ENCODE measurements around the gene CHST8.
"Not testable (repeated sequence)": the region's sequence is repeated elsewhere in the genome, so short reads cannot be mapped to it uniquely, and the experiment has no call there.

Gene CHST8

DNA sequence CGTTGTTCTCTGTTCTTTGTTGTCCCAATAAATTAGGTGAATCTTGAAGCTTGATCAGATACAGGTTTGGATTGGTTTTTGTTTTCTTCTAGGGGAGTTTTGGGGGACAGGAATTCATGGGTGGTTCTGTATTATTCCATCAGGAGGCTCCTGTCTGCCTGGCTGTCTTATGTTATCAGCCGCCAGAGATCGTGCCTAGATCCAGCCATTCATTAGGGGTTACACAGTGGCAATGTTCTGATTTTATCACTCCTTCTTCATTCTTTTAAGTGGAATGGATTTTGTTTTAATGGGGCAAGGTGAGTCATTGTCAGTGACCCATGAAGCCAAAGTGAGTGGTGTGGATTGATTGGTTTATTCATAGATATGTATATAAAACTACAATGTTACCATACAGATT is 71.9 kb downstream of the CHST8 start:
- Mint-ChIP-seq H3K36me3 (ENCODE audit: insufficient read depth) (no peaks in the 10 kb centered on the region), H3K4me1 (no peaks in the 10 kb centered on the region), H3K9me3 (no peaks in the 10 kb centered on the region), H3K27me3 (peaks cover 17% of the 10 kb centered on the region), H3K4me3 (no peak overlapping the region), H3K27ac (ENCODE audit: low read depth) (no peak overlapping the region)
- ATAC-seq (replicated peaks; ENCODE audit: extremely low read depth, poor library complexity, severe bottlenecking) (no peak), DNase-seq (ENCODE audit: low spot score in 2 of 2) (no peak)

DNA sequence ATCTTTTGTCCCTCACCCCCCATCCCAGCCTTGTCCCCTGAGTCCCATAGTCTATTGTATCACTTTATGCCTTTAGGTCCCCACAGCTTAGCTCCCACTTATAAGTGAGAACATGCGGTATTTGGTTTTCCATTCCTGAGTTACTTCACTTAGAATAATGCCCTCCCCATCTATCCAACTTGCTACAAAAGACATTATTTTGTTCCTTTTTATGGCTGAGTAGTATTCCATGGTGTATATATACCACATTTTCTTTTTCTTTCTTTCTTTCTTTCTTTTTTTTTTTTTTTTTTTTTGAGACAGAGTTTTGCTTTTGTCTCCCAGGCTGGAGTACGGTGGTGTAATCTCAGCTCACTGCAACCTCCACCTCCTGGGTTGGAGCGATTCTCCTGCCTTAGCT is 73.8 kb downstream of the CHST8 start:
- H3K27me3 Mint-ChIP-seq: peaks cover 28% of the 10 kb centered on the region
- not testable (repeated sequence) for H3K9me3 Mint-ChIP-seq; H3K27ac Mint-ChIP-seq (ENCODE audit: low read depth); H3K36me3 Mint-ChIP-seq (ENCODE audit: insufficient read depth); H3K4me1 Mint-ChIP-seq; H3K4me3 Mint-ChIP-seq; DNase-seq (ENCODE audit: low spot score in 2 of 2); ATAC-seq (replicated peaks; ENCODE audit: extremely low read depth, poor library complexity, severe bottlenecking)

DNA sequence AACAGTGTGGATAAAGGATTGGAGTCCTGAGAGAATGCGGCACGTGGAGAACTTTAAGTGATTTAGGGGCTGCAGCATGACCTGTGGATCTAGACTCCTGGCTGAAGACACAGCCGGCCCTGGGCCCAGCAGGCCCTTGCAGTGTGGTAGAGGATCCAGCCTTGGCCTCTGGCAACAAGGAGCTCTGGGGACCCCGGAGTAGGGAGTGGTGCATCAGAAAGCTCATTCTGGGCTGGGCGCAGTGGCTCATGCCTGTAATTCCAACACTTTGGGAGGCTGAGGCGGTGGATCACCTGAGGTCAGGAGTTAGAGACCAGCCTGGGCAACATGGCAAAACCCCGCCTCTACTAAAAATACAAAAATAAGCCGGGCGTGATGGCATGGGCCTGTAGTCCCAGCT is 76.0 kb downstream of the CHST8 start:
- no peaks in the 10 kb centered on the region for H3K9me3 Mint-ChIP-seq
- no peaks in the 10 kb centered on the region for H3K36me3 Mint-ChIP-seq (ENCODE audit: insufficient read depth)
- DNase-seq (ENCODE audit: low spot score in 2 of 2) (no peak), ATAC-seq (replicated peaks; ENCODE audit: extremely low read depth, poor library complexity, severe bottlenecking) (no peak)
- H3K4me3 Mint-ChIP-seq: no peak overlapping the region
- no peaks in the 10 kb centered on the region for H3K4me1 Mint-ChIP-seq
- peaks cover 36% of the 10 kb centered on the region for H3K27me3 Mint-ChIP-seq
- no peak overlapping the region for H3K27ac Mint-ChIP-seq (ENCODE audit: low read depth)

DNA sequence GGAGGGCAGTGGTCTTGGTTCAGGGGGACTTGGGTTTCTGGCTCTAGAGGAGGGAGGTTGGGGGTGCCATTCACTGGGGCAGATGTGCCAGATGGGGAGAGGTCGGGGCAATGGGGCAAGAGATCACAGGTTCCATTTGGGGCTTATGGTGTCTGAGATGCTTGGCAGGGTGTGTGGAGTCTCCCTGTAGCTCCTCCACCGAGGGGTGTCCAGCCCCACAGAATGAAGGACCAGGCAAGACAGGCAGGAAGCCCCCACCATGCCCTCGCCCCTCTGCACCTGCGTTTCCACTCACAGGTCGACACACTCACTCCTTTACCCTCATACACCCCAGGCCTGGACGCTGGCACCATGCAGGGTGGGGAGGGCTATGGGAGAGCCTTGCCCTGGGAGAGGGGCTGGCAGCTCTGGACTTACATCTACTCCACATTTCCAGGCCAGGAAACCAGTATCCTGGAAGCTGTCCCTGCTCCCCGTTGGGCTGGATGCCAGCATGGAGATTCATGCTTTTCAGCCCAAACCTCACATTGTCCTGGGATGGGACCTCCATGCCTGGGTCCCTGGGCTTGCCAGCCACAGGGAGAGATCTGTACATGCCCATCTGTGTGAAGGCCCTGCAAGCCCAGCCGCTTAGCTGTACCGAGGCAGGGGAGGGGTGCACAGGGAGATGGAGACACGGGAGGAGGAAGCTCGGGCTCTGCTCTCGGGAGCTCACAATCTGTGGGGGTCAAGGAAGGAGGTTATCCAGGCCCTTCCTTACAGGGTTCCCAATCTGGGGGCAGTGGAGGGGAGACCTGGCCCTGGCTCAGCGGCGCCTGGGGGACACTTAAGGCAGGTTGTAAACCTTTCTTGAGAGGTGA is 77.1 kb downstream of the CHST8 start:
- ATAC-seq (replicated peaks; ENCODE audit: extremely low read depth, poor library complexity, severe bottlenecking) (no peak), DNase-seq (ENCODE audit: low spot score in 2 of 2) (no peak)
- no peaks in the 10 kb centered on the region for H3K9me3 Mint-ChIP-seq
- H3K4me3 Mint-ChIP-seq: no peak overlapping the region
- H3K4me1 Mint-ChIP-seq: no peaks in the 10 kb centered on the region
- H3K27ac Mint-ChIP-seq (ENCODE audit: low read depth): no peak overlapping the region
- H3K27me3 Mint-ChIP-seq: peaks cover 36% of the 10 kb centered on the region
- H3K36me3 Mint-ChIP-seq (ENCODE audit: insufficient read depth): no peaks in the 10 kb centered on the region

DNA sequence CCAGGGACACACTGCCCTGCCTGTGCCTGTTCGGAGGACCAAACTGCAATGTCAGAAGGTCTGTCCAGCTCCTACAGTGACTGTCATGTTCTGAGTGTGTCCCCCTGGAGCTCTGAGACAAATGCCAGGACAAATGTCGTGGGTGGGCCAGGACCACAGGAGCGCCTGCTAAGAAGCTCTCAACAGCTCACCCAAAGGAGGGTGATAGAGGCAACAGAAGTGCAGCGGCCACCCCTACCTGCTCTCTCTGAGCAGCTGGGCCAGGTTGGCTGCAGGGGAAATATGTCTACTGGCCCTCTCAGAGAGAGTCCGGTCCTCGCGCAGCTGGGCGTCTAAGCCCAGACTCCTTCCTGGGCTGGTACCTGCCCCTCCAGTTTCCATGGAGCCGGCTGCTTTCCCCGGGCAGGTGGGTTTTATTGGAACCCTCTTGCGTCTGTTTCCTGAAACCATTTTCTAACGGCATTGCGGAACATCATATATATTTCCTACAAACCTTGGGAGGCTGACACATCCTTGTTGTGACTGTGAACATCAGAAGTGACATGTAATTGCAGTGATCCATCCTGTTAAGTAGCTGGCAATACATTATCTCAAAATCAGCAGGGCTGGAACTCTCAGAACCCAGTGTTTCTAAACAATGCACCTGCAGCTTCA is 78.1 kb downstream of the CHST8 start:
- H3K36me3 Mint-ChIP-seq (ENCODE audit: insufficient read depth): no peaks in the 10 kb centered on the region
- ATAC-seq (replicated peaks; ENCODE audit: extremely low read depth, poor library complexity, severe bottlenecking): no peak
- H3K27ac Mint-ChIP-seq (ENCODE audit: low read depth): no peak overlapping the region
- H3K4me3 Mint-ChIP-seq: no peak overlapping the region
- H3K27me3 Mint-ChIP-seq: peaks cover 36% of the 10 kb centered on the region
- no peak for DNase-seq (ENCODE audit: low spot score in 2 of 2)
- H3K4me1 Mint-ChIP-seq: no peaks in the 10 kb centered on the region
- H3K9me3 Mint-ChIP-seq: no peaks in the 10 kb centered on the region

DNA sequence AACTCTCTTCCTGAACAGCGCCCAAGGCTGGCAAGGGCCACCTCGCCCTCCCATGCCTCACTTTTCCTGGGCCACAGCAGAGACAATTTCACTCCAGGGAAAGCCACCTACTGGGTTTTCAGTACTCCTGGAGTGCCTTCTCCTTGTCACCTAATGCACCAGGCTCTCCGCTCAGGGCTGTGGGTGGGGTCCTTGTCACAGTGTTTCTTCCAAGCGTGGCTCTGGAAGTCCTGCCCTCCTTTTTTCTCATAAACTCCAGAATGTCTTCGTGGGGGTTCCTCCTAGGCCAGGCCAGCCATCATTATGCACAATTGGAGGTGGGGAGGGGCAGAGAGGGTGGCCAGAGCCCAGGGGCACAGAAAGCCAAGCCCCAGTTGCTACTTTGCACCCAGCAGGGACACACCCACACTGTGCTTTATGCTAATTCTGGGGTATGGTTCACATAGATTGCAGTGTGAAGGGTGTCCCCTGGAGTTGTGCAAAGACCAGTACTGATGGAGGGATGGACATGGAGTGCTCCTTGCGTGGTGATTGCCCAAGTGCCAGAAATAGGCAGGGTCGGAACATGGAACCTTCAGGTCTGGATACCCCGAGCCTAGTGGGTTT is 78.8 kb downstream of the CHST8 start:
- Mint-ChIP-seq H3K4me3 (no peak overlapping the region), H3K36me3 (ENCODE audit: insufficient read depth) (no peaks in the 10 kb centered on the region), H3K9me3 (no peaks in the 10 kb centered on the region), H3K27me3 (peaks cover 36% of the 10 kb centered on the region), H3K4me1 (no peaks in the 10 kb centered on the region), H3K27ac (ENCODE audit: low read depth) (no peak overlapping the region)
- no peak for ATAC-seq (replicated peaks; ENCODE audit: extremely low read depth, poor library complexity, severe bottlenecking)
- no peak for DNase-seq (ENCODE audit: low spot score in 2 of 2)

DNA sequence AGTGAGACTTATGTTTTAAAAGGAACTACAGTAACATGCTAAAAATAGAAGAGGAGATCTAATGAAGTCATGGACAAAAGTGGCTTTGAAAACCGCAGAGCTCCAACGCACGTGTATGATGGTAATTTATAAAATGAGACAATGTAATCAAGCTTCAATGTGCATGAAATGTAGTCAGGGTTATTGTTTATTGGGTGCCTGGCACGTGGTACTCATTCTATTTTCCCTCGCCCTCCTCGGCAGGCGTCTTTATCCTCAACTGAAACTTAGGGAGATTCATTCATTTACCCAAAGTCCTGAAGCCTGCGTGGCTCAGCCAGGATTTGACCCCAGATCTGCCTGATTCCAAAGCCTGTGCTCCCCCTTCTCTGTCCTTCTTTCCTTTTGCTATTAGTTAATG is 79.8 kb downstream of the CHST8 start:
- H3K36me3 Mint-ChIP-seq (ENCODE audit: insufficient read depth): no peaks in the 10 kb centered on the region
- H3K27ac Mint-ChIP-seq (ENCODE audit: low read depth): no peak overlapping the region
- H3K4me1 Mint-ChIP-seq: no peaks in the 10 kb centered on the region
- peaks cover 36% of the 10 kb centered on the region for H3K27me3 Mint-ChIP-seq
- no peak for DNase-seq (ENCODE audit: low spot score in 2 of 2)
- no peak for ATAC-seq (replicated peaks; ENCODE audit: extremely low read depth, poor library complexity, severe bottlenecking)
- no peaks in the 10 kb centered on the region for H3K9me3 Mint-ChIP-seq
- no peak overlapping the region for H3K4me3 Mint-ChIP-seq

DNA sequence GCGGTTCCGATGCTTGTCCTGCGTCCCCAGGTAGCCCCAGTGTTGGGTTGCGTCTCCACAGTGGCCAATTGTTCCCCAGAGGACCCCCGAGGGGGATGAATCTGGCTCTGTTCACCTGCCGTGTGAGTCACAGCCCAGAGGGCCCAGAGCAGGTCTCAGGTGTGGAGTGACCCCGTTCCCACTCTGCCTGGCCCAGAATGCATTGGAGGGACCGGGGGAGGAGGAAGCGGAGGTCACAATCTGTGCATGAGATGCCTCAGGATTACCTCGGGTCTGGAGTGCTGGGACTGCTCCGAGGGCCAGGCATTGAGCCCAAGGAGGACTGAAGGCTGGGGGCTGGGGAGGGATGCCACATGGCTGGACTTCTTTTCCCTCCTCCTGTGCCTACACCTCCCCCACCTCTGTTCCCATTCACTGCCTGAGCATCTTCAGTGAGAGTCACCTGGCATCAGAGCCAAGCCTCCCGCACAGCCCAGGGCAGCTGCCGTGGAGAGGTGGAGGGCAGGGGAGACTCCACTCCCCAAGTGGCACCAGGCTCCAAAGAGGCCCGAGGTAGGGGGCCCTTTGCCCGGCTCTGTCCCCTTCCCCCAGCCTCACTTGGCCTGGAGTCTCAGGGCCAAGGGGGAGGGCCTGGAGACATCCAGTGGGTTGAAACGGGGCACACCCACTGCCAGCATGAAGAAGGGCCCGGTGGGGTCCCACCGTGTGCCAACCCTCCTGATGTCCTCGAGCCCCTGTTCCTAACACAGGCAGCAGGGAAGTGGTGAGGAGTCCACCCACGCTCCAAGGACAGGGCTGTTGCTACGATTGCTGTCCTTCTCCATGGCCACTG is 81.1 kb downstream of the CHST8 start:
- no peaks in the 10 kb centered on the region for H3K9me3 Mint-ChIP-seq
- H3K4me3 Mint-ChIP-seq: no peak overlapping the region
- DNase-seq (ENCODE audit: low spot score in 2 of 2): no peak
- no peak overlapping the region for H3K27ac Mint-ChIP-seq (ENCODE audit: low read depth)
- no peaks in the 10 kb centered on the region for H3K4me1 Mint-ChIP-seq
- no peak for ATAC-seq (replicated peaks; ENCODE audit: extremely low read depth, poor library complexity, severe bottlenecking)
- H3K27me3 Mint-ChIP-seq: peaks cover 31% of the 10 kb centered on the region
- H3K36me3 Mint-ChIP-seq (ENCODE audit: insufficient read depth): no peaks in the 10 kb centered on the region

DNA sequence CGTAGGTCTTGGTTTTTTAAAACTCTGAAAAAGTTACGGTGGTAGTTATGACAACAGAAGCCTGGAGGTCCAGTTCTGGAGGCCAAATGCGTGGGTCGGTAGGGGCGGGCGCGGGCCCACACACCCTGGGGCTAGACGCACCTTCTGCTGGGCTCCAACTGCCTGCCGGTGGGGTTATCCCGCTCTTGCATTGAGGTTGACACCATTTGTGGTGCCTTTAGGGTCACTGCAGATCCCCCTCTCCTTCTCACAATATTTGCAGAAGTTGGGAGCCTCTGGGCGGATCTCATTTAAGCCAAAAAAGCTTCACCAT is 81.6 kb downstream of the CHST8 start:
- H3K27ac Mint-ChIP-seq (ENCODE audit: low read depth): no peak overlapping the region
- H3K4me1 Mint-ChIP-seq: no peaks in the 10 kb centered on the region
- ATAC-seq (replicated peaks; ENCODE audit: extremely low read depth, poor library complexity, severe bottlenecking) (no peak), DNase-seq (ENCODE audit: low spot score in 2 of 2) (no peak)
- H3K4me3 Mint-ChIP-seq: no peak overlapping the region
- no peaks in the 10 kb centered on the region for H3K36me3 Mint-ChIP-seq (ENCODE audit: insufficient read depth)
- no peaks in the 10 kb centered on the region for H3K9me3 Mint-ChIP-seq
- peaks cover 25% of the 10 kb centered on the region for H3K27me3 Mint-ChIP-seq

DNA sequence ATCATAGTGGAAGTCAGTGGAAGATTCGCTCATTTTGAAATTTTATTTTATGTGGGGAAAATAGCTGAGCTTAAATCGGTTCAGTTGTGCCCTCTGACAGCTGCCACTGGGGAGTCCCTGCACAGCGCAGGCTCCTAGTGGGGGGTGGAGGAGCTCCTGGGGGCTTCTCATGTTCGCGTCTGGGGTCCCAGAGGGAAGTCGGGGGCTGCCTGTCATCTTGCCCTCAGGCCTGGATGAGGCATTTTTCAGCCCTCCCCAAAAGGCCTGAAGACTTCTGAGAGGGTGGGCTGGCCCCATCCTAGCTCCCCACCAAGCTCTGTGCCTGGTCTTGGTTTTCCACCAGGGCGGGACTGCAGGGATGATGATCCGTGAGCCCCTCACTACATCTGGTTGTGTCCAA is 82.1 kb downstream of the CHST8 start:
- Mint-ChIP-seq H3K36me3 (ENCODE audit: insufficient read depth) (no peaks in the 10 kb centered on the region), H3K4me3 (no peak overlapping the region), H3K4me1 (no peaks in the 10 kb centered on the region), H3K27me3 (peaks cover 22% of the 10 kb centered on the region), H3K9me3 (no peaks in the 10 kb centered on the region), H3K27ac (ENCODE audit: low read depth) (no peak overlapping the region)
- DNase-seq (ENCODE audit: low spot score in 2 of 2) (no peak), ATAC-seq (replicated peaks; ENCODE audit: extremely low read depth, poor library complexity, severe bottlenecking) (no peak)

DNA sequence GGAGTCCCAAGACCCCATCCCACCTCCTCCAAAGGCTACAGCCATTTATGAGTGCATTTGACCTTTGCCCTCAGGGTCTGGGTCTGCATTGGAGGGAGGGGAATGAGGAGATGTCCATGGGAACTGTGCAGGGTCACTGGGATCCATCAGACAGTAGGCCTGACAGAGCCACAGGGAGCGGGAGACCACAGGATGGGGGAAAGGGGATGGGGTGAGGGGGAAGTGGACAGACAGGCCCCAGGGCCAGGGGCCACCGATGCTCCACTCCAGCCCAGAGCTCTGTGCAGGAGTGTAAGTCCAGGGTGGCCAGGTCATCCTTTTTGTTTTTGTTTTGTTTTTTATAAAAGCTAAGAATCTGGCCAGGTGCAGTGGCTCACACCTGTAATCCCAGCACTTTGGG is 82.5 kb downstream of the CHST8 start:
- Mint-ChIP-seq H3K36me3 (ENCODE audit: insufficient read depth) (no peaks in the 10 kb centered on the region), H3K4me3 (no peak overlapping the region), H3K27ac (ENCODE audit: low read depth) (no peak overlapping the region), H3K27me3 (peaks cover 21% of the 10 kb centered on the region), H3K4me1 (no peaks in the 10 kb centered on the region), H3K9me3 (no peaks in the 10 kb centered on the region)
- ATAC-seq (replicated peaks; ENCODE audit: extremely low read depth, poor library complexity, severe bottlenecking) (no peak), DNase-seq (ENCODE audit: low spot score in 2 of 2) (no peak)

DNA sequence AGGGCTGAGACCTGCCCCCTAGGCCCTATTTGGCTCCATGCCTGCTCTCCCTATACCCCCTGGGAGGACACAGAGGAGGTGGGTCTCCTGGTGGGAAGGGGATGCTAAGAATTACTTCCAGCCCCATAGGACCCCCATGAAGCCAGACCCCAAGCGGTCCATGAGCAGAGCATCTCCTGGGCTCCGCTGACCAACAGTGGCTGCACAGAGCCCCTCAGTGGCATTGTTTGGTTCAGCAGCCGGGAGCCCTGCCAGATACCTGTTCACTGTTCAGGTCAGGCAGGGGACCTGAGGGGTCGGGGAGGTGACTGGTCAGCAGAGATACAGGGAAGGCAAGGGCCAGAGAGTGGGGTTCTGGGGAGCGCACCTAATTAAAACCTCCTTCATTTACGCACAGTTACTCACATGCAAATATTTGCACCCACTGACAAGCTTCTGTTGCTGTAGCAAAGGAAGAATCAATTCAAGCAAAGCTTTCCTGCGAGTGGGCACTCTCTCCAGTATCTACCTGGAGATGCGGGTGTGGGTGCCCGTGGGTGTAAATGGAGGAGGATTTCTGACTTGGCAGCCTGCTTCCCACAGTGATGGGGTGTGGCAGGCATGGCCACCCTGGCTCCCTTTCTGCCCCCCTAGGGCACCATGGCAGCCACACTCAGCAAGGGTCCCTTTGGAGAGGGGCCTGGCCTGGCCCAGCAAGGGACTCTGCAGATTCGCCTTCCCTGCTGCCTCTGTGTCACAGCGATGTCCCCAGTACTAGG is 83.5 kb downstream of the CHST8 start:
- DNase-seq (ENCODE audit: low spot score in 2 of 2) (no peak), ATAC-seq (replicated peaks; ENCODE audit: extremely low read depth, poor library complexity, severe bottlenecking) (no peak)
- Mint-ChIP-seq H3K4me1 (no peaks in the 10 kb centered on the region), H3K27me3 (peaks cover 17% of the 10 kb centered on the region), H3K36me3 (ENCODE audit: insufficient read depth) (no peaks in the 10 kb centered on the region), H3K27ac (ENCODE audit: low read depth) (no peak overlapping the region), H3K9me3 (no peaks in the 10 kb centered on the region), H3K4me3 (no peak overlapping the region)
